ENCODE data around the gene CGB2.
A peak's percentile ranks its signal among the peaks of the same experiment; 100 is the strongest.
"Not testable (repeated sequence)": the region's sequence is repeated elsewhere in the genome, so short reads cannot be mapped to it uniquely, and the experiment has no call there.

Gene CGB2

GRCh38 chr19:49031642-49032301 is at the start of gene CGB2:
Gene CGB2 (plus strand): TSS chr19:49031890. CDS start chr19:49032096, 206 bp downstream.
- H3K27ac ChIP-seq; POLR2A ChIA-PET (ENCODE audit: low non-redundant PET); DNase-seq (ENCODE audit: low spot score): not testable (repeated sequence)
- CTCF ChIA-PET = interaction anchor here (0.6 kb wide), 3 partner anchors 44 to 335 kb away, joined by 3 to 7 read pairs (median 5); no protein-coding TSS in a partner anchor
- TF ChIP-seq CTCF (conservative IDR thresholded peaks at IDR 0.05; ENCODE audit: low read depth) = peak; percentile 60

GRCh38 chr19:48982280-48982679 is 49.4 kb upstream of the CGB2 start:
- DNase-seq (ENCODE audit: low spot score) = no peak
- TF ChIP-seq CTCF (conservative IDR thresholded peaks at IDR 0.05; ENCODE audit: low read depth) = no peak
- CTCF ChIA-PET = no interaction called here
- 0 out of 2 replicates have a peak overlapping the region, but pooled peaks have one; percentile 25 for H3K27ac ChIP-seq
- POLR2A ChIA-PET (ENCODE audit: low non-redundant PET) = no interaction called here

GRCh38 chr19:48985711-48986110 is 46.0 kb upstream of the CGB2 start:
- CTCF ChIA-PET = no interaction called here
- no peak for TF ChIP-seq CTCF (conservative IDR thresholded peaks at IDR 0.05; ENCODE audit: low read depth)

GRCh38 chr19:48986211-48986610 is 45.5 kb upstream of the CGB2 start:
- no peak for DNase-seq (ENCODE audit: low spot score)
- H3K27ac ChIP-seq = peak overlapping the region; percentile 33
- POLR2A ChIA-PET (ENCODE audit: low non-redundant PET) = interaction anchor here (0.6 kb wide), 1 partner anchor 12 kb away, joined by 3 read pairs; no protein-coding TSS in a partner anchor
- CTCF ChIA-PET = no interaction called here
- TF ChIP-seq CTCF (conservative IDR thresholded peaks at IDR 0.05; ENCODE audit: low read depth) = no peak

More at GRCh38 chr19:48985711-48986110, 46.0 kb upstream of the CGB2 start:
- POLR2A ChIA-PET (ENCODE audit: low non-redundant PET) = interaction anchor here (0.6 kb wide), 1 partner anchor 12 kb away, joined by 3 read pairs; no protein-coding TSS in a partner anchor
- DNase-seq (ENCODE audit: low spot score) = no peak
- peak overlapping the region; percentile 21 for H3K27ac ChIP-seq

- TF ChIP-seq CTCF (conservative IDR thresholded peaks at IDR 0.05; ENCODE audit: low read depth) = no peak
- H3K27ac ChIP-seq = peak overlapping the region; percentile 33
- ChIA-PET CTCF (interaction anchor here (0.6 to 1.9 kb wide), 2 partner anchors 8 to 15 kb away, joined by 4 read pairs; no protein-coding TSS in a partner anchor), POLR2A (ENCODE audit: low non-redundant PET) (no interaction called here)
- no peak for DNase-seq (ENCODE audit: low spot score)
Measured at GRCh38 chr19:48987323-48987722, 44.4 kb upstream of the CGB2 start.

GRCh38 chr19:48988286-48988685 is 43.4 kb upstream of the CGB2 start:
- POLR2A ChIA-PET (ENCODE audit: low non-redundant PET) = no interaction called here
- DNase-seq (ENCODE audit: low spot score) = no peak
- CTCF ChIA-PET = interaction anchor here (0.6 to 1.9 kb wide), 3 partner anchors 9 to 200 kb away, joined by 4 to 6 read pairs (median 4); no protein-coding TSS in a partner anchor
- TF ChIP-seq CTCF (conservative IDR thresholded peaks at IDR 0.05; ENCODE audit: low read depth) = no peak
- peak overlapping the region; percentile 31; the same call in 1 of the 2 replicates for H3K27ac ChIP-seq

Measured in RWPE1 (cell line).